T-helper 2 cell (primary cell): ENCODE data around the gene PPP2R5C.
A peak's percentile ranks its signal among the peaks of the same experiment; 100 is the strongest.
"Not testable (repeated sequence)": the region's sequence is repeated elsewhere in the genome, so short reads cannot be mapped to it uniquely, and the experiment has no call there.

Experiments used
- DNase-seq, 5 experiments: peaks; one replicate each; pipeline versions ENCODE4 v3.0.0 to v3.0.0-alpha.2; 2012 to 2022
- total RNA-seq, 2 donors: gene quantifications; one replicate each; lab custom pipeline; 2026; lab: John Stamatoyannopoulos, UW

PPP2R5C gene
- total RNA-seq, result 402 to 457 reads per million in 2 donors

- peak; percentile 77 to 93 (median 87) for DNase-seq
Observed at GRCh38 chr14:101761032-101761880, at the start of gene PPP2R5C. Gene PPP2R5C (plus strand): TSS chr14:101761709. CDS start chr14:101761894, 185 bp downstream.

DNA sequence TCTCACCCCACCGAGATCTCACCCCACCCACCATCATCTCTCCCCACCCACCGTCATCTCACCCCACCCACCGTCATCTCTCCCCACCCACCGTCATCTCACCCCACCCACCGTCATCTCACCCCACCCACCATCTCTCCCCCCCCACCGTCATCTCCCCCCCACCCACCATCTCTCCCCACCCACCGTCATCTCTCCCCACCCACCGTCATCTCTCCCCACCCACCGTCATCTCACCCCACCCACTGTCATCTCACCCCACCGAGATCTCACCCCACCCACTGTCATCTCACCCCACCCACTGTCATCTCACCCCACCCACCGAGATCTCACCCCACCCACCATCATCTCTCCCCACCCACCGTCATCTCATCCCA lies 49.7 kb upstream of the PPP2R5C start:
- not testable (repeated sequence) for DNase-seq

DNA sequence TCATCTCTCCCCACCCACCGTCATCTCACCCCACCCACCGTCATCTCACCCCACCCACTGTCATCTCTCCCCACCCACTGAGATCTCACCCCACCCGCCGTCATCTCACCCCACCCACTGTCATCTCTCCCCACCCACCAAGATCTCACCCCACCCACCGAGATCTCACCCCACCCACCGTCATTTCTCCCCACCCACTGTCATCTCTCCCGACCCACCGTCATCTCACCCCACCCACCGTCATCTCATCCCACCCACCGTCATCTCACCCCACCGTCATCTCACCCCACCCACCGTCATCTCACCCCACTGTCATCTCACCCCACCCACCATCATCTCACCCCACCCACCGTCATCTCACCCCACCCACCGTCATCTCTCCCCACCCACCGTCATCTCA lies 49.2 kb upstream of the PPP2R5C start:
- not testable (repeated sequence) for DNase-seq

DNA sequence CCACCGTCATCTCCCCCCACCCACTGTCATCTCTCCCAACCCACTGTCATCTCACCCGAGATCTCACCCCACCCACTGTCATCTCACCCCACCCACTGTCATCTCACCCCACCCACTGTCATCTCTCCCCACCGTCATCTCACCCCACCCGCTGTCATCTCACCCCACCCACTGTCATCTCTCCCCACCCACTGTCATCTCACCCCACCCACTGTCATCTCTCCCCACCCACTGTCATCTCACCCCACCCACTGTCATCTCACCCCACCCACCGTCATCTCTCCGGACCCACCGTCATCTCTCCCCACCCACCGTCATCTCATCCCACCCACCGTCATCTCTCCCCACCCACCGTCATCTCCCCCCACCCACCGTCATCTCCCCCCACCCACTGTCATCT lies 48.4 kb upstream of the PPP2R5C start:
- DNase-seq, result peak in 1 of 5 experiments; percentile 70

DNA sequence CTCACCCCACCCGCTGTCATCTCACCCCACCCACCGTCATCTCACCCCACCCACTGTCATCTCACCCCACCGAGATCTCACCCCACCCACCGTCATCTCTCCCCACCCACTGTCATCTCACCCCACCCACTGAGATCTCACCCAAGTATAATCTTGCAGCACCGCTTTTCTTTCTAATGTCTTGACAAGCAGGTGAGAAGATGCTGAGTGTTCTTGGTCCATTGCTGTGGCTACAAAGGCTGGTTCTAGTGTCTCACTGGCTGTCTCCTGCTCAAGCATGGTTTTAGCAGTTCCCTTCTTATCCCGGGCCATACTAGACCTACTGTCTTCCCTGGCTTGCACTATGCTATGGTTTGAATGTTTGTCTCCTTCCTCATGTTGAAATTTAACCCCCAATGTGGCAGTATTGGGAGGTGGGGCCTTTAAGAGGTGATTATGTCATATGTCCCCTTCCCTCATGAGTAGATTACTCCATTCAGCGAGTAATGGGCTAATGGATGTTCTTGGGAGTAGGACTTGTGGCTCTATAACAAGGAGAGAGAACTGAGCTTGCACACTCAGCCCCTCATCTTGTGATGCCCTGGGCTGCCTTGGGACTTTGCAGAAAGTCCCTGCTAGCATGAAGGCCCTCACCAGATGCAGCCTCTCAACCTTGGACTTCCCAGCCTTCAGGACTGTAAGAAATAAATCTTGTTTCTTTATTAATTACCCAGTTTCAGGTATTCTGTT lies 47.7 kb upstream of the PPP2R5C start:
- peak in 1 of 5 experiments; percentile 79 for DNase-seq

GRCh38 chr14:101714394-101714793 lies 47.1 kb upstream of the PPP2R5C start:
- no peak for DNase-seq

DNA sequence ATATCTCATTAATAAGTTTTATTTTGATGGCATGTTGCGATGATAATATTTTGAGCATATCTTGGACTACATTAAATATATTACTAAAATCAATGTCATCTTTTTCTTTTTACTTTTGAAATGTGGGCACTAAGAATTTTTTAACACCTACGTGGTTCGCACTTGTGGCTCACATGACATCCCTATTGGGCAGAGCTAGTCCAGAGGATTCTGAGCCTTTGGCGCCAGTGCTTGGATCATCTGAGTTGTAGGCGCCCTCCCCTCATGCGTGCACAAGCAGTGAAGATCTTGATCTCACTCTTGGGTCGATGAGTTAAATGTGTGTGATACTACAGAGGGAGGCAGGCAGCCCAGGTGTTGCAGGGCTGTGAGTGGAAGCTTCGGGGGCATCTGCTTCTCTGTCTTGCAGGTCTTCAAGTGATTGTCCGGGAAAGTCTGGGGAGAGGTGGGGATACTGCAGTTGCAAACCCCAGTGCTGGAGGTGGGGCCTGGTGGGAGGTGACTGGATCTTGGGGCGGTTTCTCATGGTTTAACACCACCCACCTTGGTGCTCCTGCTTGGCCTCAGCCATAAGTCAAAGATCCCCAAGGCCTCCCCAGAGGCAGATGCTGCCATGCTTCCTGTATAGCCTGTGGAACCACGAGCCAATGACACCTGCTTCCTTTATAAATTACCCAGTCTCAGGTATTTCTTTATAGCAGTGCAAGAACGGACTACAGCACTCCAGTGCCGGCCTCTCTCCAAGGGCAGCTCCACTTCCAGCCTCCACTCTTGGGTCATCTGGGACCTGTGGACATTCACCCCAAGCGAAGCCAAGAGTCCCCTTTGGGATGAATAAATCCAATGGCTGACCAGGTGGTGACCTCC lies 46.1 kb upstream of the PPP2R5C start:
- DNase-seq, result no peak

GRCh38 chr14:101716077-101716950 lies 45.2 kb upstream of the PPP2R5C start:
- no peak for DNase-seq

GRCh38 chr14:101716956-101717662 lies 44.4 kb upstream of the PPP2R5C start:
- DNase-seq, result peak in 1 of 5 experiments; percentile 46

- DNase-seq, result no peak
Observed at GRCh38 chr14:101717663-101718490, 43.6 kb upstream of the PPP2R5C start.

GRCh38 chr14:101719045-101719645 lies 42.4 kb upstream of the PPP2R5C start:
- DNase-seq, result no peak

- DNase-seq, result no peak
Observed at GRCh38 chr14:101719708-101720107, 41.8 kb upstream of the PPP2R5C start.

GRCh38 chr14:101721111-101721510 lies 40.4 kb upstream of the PPP2R5C start:
- peak in 1 of 5 experiments; percentile 47 for DNase-seq

DNA sequence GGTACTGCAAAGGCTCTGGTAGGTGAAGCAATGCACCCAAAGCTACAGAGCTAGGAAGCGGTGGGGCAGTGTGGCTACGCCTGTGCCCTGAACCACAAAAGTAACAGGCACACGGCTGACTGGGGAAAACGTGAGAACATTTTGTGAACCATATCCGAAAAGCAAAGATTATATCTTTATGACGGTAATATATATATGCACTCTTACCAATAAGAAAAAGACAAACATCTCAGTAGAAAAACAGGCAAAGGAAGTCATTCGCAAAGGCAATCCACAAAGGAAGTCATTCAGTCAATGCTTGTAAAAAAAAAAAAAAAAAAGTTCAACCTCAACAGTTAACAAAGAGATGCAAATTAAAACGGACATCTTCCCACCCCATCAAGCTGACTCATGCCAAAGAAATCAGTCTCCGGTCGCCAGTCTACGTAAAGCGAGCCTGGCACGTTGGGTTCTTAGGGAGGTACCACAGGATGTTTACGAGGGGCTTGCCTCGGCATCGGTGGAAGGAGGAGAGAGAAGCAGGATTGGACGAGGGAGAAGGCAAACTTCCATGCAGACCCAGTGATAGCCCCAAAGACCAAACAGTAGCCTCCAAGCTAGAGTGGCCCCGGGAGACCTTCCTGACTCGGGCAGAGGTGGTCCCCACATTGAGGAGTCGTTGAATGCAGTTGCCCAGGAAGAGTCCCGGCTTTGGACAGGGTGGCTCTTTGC lies 39.4 kb upstream of the PPP2R5C start:
- peak; percentile 40 to 99 (median 77) for DNase-seq

- no peak for DNase-seq
Observed at GRCh38 chr14:101723061-101723595, 38.4 kb upstream of the PPP2R5C start.

DNA sequence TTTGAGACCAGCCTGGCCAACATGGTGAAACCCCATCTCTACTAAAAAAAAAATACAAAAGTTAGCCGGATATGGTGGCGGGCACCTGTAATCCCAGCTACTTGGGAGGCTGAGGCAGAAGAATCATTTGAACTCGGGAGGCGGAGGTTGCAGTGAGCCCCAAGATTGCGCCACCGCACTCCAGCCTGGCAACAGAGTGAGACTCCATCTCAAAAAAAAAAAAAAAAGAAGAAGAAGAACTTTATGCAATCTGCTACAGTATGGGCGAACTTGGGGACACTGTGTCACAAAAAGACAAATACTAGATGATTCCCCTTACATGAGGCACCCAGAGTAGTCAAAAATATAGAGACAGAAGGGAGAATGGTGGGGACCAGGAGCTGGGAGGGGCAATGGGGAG lies 35.9 kb upstream of the PPP2R5C start:
- DNase-seq, result not testable (repeated sequence)

- no peak for DNase-seq
Observed at GRCh38 chr14:101726295-101726953, 35.1 kb upstream of the PPP2R5C start.

DNA sequence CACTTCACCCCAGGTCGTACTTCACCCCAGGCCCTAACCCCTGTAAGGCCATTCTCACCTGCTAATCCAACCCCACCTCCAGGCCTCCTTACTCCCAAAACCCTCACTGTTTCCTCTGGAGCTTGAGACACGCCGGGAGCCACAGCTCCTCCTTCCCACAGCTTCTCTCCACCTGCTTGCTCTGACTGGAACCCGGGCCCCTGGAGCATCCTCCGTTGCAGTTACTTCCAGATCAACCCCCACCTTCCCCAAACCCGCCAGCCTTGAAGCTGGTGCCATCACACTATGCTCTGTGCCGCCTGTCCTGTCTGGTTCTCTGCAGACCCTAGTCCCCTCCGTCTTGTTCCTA lies 34.6 kb upstream of the PPP2R5C start:
- DNase-seq, result no peak
